IPS-11a (cell line): ENCODE results near the gene ZDHHC12.
A peak's percentile ranks its signal among the peaks of the same experiment; 100 is the strongest.

Source experiments
- H3K4me3 ChIP-seq: one replicate; pipeline ENCODE4 v1.5.1; 2013; ENCODE audit warnings: low read depth, low read length, control low read depth

The ZDHHC12 gene

DNA sequence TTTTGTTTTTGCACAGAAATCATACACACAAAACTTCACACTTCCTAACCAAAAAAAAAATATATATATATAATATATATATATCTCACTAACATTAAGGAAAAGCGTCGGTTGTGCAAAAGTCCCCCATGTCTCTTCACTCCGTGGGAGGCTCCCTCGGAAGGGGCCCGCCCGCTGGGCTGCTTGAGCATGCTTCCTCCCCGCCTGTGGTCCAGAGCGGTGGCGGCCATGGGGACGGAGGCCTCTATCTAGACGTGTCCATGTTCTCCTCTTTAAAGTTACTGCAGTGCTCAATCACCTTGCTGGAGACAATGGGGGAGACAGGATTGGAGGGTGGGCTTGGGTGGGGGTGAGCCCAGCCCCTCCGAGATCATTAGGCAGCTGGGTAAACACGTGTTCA lies 7.2 kb upstream of the ZDHHC12 start:
- no peak overlapping the region for H3K4me3 ChIP-seq

- no peak overlapping the region for H3K4me3 ChIP-seq
These were observed 6.0 kb upstream of the ZDHHC12 start for GRCh38 chr9:128729766-128730517.

GRCh38 chr9:128729302-128729701 lies 5.4 kb upstream of the ZDHHC12 start:
- no peak overlapping the region for H3K4me3 ChIP-seq

DNA sequence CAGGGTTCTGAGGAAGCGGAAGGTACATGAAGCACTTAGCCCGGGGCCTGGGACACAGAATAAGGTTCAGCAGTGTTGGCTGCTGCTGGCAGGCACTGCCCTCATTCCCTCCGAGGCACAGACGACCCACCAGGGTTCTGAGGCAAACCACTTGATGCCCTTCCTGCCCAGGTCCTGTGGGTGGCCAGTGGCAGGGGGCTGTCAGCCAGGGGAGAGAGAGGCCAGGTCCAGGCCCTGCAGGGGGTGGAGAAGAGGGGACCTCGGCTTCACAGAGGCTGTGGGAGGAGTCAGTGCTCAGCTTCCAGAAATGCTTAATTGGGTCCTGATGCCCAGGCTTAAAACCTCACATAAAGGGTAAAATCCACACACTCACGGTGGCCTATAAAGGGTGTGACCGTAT lies 4.4 kb upstream of the ZDHHC12 start:
- H3K4me3 ChIP-seq = no peak overlapping the region

DNA sequence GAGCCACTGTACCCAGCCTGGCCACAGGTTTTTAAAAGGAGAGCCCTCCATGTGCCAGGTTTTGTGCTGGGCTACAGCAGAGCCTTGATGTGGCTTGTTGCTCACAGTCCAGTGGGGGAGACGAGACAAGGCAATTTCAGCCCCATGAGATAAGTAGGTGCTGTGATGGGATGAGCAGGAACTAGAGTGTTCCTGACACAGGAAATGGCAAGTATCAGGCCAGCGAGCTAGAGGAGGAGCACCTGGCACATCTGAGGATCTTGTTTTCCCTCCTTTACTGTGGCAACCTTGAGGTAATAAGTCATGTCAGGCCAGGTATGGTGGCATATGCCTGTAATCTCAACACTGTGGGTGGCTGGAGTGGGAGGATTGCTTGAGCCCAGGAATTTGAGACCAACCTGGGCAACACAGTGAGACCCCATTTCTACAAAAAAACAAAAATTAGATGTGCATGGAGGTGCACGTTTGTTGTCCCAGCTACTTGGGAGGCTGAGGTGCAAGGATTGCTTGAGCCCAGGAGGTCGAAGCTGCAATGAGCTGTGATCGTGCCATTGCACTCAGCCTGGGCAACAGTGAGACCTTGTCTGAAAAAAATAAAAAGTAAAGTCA lies 3.8 kb upstream of the ZDHHC12 start:
- no peak overlapping the region for H3K4me3 ChIP-seq

DNA sequence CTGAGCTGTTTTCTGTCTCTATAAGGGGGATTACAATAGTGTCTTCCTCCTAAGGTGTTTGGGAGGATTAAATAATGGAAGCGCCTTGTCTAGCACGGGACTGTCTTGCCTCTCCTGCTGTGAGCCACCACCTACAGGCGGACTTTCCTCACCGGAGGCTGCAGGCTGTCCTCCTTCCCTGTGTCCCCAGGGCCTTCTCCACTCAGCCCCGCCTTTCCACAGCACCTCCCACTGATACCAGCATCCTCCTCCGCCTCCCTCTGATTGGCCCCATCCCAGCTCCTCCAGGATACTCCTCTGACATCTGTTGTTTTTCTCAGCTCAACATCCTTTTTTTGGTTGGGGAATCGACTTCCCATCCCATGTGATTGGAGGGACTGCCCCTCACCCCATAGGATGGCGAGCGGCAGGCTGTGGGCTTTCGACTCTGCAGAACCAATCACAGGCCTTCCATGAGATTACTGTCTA lies 851 bp upstream of the ZDHHC12 start:
- peak overlapping the region; percentile 33 for H3K4me3 ChIP-seq

GRCh38 chr9:128723352-128723865 lies 518 bp downstream of the ZDHHC12 start:
- H3K4me3 ChIP-seq = peak overlapping the region; percentile 81

DNA sequence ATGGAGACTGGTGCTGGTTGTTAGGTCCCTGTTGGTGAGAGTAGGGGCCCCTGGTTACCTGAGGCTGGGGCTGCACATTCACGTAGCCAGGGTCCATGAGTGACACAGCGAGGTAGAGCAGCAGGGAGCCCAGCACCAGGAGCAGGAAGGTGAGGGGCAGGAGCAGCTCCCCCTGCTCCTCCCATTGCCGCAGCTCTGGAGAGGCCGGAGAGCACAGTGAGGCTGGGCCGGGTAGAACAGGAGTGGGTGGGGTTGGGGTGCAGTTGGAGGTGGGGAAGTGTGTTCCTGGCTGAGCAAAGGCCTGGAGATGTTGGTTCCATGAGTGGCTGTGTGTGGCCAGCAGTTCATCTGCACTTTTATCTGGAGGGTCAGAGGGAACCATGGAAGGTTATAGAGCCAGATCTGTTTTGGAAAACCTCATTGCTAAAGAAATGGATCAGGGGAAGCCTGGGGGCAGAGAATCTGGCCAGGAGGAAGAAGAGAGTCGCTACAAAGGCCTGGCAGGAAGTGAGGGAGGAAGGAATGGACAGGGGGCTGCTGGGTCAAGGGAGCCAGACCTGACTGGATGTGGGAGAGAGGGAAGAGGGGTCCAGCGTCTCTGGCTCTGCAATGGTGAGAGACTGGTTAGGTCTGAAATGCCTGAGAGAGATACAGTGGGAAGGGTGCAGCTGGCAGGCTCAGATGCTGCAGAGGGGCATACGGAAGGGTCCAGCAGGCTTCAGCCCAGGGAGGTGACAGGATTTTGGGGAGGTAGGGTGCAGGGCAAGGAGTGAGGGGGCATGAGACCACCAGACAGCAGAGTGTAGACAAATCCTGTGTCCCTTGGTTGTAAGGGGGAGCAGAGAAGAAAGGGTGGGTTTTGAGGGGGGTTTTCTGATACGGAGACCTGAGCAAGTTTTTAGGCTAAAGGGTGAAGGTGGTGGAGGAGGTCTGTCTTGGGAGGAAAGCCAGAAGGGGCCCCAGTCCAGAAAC lies 1.3 kb downstream of the ZDHHC12 start:
- no peak overlapping the region for H3K4me3 ChIP-seq

DNA sequence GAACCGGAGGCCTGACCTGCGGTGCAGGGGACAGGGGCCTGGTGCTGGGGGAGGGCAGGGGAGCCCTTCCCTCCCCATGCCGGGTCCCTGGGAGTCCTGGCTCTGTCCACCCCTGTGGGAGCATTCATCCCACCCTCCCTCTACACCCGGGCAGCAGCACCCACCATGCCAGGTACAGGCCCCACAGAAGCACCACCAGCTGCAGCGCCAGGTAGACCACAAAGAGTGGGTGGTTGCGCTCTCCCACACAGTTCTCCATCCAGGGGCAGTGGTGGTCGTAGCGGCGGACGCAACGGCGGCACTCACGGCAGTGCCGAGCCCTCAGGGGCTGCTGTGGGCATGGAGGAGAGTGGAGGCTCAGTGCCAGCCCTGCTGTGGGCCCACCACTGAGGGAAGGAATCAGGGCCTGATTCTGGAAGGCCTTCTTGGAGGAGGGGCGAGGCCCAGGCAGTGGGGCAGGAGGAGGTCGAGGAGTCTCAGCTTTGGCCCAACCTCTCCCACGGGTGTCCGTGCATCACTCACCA lies 2.4 kb downstream of the ZDHHC12 start:
- H3K4me3 ChIP-seq = no peak overlapping the region

DNA sequence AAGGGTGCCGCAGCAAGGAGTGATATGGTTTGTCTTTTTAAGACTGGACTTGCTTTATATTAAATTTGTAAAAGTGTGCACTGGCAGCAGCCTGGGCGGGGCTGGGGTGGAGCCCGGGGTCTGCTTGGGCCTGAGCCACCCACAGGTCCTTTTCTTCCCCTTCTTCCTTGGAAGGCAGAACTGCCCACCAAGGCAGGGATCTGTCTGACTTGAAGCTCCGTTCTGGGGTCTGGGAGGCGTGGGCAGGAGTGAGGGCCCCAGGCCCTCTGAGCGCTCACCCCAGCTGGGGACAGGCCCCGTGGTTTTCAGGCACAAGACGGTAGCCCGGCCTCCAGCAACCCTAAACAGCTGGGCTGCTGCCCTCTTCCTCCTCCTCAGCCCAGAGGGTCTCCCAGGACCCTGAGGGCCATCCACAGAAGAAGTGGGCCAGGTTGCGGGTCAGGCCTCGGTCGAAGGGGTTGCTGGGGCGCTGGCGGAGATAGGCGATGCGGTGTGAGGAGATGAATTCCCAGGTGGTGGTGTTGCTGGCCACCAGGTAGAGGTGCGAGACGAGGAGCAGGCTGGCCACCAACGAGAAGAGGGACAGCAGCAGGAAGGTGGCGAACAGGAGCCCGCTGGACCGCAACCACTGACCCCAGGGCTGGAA lies 3.0 kb downstream of the ZDHHC12 start:
- no peak overlapping the region for H3K4me3 ChIP-seq

DNA sequence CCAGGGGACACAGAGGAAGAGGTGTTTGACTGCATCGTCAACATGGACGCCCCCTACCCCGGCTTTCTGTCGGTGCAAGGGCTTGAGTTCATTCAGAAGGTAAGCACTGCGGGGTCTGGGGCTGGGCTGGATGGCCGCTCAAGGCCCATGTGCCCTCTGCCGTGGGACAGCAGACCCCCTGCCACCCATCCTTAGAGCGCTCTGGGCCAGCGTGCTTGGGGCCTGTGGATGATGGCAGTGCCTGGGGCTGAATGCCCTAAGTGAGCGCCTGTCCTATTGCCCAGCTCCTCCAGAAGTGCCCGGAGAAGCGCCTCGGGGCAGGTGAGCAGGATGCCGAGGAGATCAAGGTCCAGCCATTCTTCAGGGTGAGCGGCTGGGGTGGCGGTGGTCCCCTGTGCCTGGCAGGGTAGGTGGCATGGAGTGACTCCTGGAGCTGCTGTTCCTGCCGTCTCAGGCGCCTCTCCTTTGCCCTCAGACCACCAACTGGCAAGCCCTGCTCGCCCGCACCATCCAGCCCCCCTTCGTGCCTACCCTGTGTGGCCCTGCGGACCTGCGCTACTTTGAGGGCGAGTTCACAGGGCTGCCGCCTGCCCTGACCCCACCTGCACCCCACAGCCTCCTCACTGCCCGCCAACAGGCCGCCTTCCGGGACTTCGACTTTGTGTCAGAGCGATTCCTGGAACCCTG lies 3.9 kb downstream of the ZDHHC12 start:
- no peak overlapping the region for H3K4me3 ChIP-seq

DNA sequence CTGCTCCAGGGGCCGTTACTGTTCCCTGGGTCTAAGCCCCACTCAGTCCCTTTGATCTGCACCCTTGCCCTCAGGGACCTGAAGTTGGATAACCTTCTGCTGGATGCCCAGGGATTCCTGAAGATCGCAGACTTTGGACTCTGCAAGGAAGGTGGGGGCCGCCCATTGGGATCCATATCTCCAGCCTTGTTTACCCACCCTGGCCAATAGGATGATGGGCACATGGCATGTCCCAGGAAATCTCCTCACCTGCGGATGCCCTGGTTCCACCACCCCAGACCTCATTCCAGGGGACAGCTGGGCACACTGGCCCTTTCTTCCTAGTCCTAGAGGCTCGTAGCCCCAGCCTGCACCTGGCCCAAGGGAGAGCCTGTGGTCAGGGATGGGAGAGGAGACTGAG lies 5.5 kb downstream of the ZDHHC12 start:
- no peak overlapping the region for H3K4me3 ChIP-seq

DNA sequence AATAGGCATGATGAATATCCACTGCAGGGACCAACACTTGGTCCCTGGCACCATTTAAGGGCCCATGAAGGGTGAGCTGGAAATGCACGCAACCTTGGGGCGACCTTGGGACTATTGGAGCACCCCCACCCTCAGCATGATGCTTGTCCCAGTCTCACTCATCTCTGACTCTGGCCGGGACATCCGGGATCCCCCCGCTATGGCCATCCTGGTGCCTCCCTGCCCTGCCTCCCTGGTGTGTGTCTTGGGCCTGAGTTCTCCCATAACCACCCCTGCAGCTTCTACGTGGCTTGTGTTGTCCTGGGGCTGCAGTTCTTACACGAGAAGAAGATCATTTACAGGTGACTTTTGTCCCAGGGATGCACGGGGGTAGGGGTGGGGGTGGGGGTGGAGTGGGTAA lies 5.9 kb downstream of the ZDHHC12 start:
- H3K4me3 ChIP-seq = no peak overlapping the region

GRCh38 chr9:128716581-128717254 lies 7.2 kb downstream of the ZDHHC12 start:
- no peak overlapping the region for H3K4me3 ChIP-seq

GRCh38 chr9:128715436-128715750 lies 8.5 kb downstream of the ZDHHC12 start:
- no peak overlapping the region for H3K4me3 ChIP-seq

DNA sequence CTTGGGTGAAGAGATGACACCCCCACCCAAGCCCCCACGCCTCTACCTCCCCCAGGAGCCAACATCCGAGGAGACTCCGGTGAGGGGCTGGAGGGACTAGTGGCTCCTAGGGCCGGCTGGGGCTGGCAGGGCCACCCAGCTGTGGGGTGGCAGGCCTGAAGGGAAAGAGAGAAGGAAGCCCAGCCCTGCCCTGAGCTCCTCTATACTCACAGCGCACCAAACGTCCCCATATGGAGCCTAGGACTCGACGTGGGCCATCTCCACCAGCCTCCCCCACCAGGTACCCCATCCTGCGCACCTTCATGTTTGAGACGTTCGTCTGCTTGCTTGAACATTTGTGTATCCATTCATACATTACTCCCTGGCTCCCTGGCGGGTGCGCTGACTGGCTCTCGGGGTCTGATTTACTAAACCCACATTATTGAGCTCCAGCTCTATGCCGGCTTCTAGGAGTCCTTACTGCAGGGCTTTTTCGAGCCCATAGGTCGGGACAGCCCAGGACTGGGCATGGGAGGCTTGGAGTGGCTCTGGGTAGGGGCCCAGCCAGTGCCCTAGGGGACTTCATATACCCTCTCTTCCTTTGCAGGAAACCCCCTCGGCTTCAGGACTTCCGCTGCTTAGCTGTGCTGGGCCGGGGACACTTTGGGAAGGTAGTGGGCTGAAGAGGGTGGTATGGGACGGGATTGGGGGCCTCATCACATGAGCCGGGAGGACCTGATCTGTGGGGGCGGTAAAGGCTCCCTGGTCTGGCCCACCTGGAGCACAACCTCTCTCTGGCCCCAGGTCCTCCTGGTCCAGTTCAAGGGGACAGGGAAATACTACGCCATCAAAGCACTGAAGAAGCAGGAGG lies 9.1 kb downstream of the ZDHHC12 start:
- no peak overlapping the region for H3K4me3 ChIP-seq

GRCh38 chr9:128713941-128714573 lies 9.9 kb downstream of the ZDHHC12 start:
- no peak overlapping the region for H3K4me3 ChIP-seq

DNA sequence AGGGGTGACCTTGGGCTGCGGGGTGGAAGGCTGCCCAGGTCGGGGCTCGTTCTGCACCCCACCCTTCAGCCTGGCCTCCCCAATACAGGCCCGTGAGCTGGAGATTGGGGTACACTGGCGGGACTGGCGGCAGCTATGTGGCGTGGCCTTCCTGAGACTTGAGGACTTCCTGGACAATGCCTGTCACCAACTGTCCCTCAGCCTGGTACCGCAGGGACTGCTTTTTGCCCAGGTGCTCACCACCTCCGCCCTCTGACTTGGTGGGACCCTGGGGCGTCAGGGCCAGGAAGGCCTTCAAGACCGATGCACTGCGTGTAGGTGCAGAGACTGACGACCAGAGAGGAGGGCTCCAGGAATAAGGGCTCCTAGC lies 10.5 kb downstream of the ZDHHC12 start:
- no peak overlapping the region for H3K4me3 ChIP-seq
